CD4-positive, alpha-beta T cell treated with Interleukin-2 at 100 ng/mL for 4 hours (primary cell): ENCODE data around the gene NMNAT3.

Source experiments
- DNase-seq: peaks from one replicate; pipeline ENCODE4 v3.0.0-alpha.2; 2020; ENCODE audit warnings: low spot score

Gene NMNAT3

GRCh38 chr3:139541532-139542288 is 136.1 kb downstream of the NMNAT3 start:
- DNase-seq = no peak

GRCh38 chr3:139540651-139541531 is 136.9 kb downstream of the NMNAT3 start:
- no peak for DNase-seq

GRCh38 chr3:139538733-139539132 is 139.0 kb downstream of the NMNAT3 start:
- DNase-seq = no peak

- DNase-seq = no peak
Measured at GRCh38 chr3:139537795-139538621, 139.8 kb downstream of the NMNAT3 start.

- no peak for DNase-seq
Measured at GRCh38 chr3:139537361-139537760, 140.4 kb downstream of the NMNAT3 start.

- DNase-seq = no peak
Measured at GRCh38 chr3:139534992-139535879, 142.5 kb downstream of the NMNAT3 start.

- no peak for DNase-seq
Measured at GRCh38 chr3:139534455-139534812, 143.3 kb downstream of the NMNAT3 start.

GRCh38 chr3:139533781-139534454 is 143.9 kb downstream of the NMNAT3 start:
- DNase-seq = no peak

- DNase-seq = no peak
Measured at GRCh38 chr3:139532976-139533375, 144.8 kb downstream of the NMNAT3 start.

- no peak for DNase-seq
Measured at GRCh38 chr3:139530717-139531116, 147.1 kb downstream of the NMNAT3 start.

- no peak for DNase-seq
Measured at GRCh38 chr3:139529662-139530061, 148.1 kb downstream of the NMNAT3 start.

- DNase-seq = no peak
Measured at GRCh38 chr3:139528924-139529323, 148.8 kb downstream of the NMNAT3 start.

GRCh38 chr3:139528281-139528680 is 149.5 kb downstream of the NMNAT3 start:
- no peak for DNase-seq

- no peak for DNase-seq
Measured at GRCh38 chr3:139527265-139527664, 150.5 kb downstream of the NMNAT3 start.

- DNase-seq = no peak
Measured at GRCh38 chr3:139526146-139526545, 151.6 kb downstream of the NMNAT3 start.

GRCh38 chr3:139524841-139525636 is 152.7 kb downstream of the NMNAT3 start:
- no peak for DNase-seq

GRCh38 chr3:139523718-139524117 is 154.1 kb downstream of the NMNAT3 start:
- DNase-seq = no peak

GRCh38 chr3:139523166-139523565 is 154.6 kb downstream of the NMNAT3 start:
- DNase-seq = no peak

- no peak for DNase-seq
Measured at GRCh38 chr3:139522421-139522820, 155.4 kb downstream of the NMNAT3 start.

GRCh38 chr3:139521816-139522215 is 156.0 kb downstream of the NMNAT3 start:
- no peak for DNase-seq
